Measurements from ENCODE around the gene DMBX1. TPM values are rescaled to one million over a fixed set of nuclear protein-coding genes. Genes with fewer than 3 reads are reported as not detected.

Gene DMBX1
- total and polyA plus RNA-seq, 9 of the 15 experiments (the other 6 are each of a cell fraction or from before 2014, with no cell fraction given), result 0.25 to 4.3 (median 1.0) TPM

DNA sequence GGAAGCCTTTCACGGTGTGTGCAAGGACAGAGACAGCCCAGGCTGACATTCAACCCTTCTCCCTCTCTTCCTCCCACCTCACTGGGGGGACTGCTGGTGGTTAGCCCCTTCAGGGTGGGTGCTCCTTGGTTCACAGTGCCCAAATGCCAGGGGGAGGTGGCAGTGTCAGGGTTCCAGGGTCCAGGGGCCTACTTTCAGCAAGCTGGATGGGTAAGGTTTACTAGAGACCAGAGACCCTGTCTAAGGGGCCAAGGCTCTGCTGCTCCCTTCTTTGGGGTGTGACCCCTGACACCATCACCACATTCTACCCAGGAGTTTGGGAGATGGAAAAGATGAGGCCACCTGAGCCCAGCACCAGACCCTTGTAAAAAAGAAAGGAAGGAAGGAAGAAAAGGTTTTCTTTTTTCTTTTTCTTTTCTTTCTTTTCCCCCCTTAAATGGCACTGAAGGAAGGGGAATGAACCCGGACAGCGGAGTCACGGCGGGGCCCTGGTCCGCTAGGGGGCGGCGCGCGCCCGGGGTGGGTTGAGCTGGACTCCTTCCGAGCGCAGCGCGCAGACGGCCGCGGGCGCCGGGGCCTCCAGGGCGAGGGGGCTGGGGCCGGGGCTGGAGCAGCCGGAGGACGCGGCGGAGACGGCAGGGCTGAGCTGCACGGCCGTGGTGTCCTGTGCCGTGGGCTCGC is 43.0 kb downstream of the DMBX1 start (continued):
- TF ChIP-seq, protein P1, sequence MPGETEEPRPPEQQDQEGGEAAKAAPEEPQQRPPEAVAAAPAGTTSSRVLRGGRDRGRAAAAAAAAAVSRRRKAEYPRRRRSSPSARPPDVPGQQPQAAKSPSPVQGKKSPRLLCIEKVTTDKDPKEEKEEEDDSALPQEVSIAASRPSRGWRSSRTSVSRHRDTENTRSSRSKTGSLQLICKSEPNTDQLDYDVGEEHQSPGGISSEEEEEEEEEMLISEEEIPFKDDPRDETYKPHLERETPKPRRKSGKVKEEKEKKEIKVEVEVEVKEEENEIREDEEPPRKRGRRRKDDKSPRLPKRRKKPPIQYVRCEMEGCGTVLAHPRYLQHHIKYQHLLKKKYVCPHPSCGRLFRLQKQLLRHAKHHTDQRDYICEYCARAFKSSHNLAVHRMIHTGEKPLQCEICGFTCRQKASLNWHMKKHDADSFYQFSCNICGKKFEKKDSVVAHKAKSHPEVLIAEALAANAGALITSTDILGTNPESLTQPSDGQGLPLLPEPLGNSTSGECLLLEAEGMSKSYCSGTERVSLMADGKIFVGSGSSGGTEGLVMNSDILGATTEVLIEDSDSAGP (CRISPR knock-in tag; IDR thresholded peaks at IDR 0.05), result no peak
- no peak for TF ChIP-seq U2AF1 (optimal IDR thresholded peaks at IDR 0.05; ENCODE audit: low read depth, low read length)
- no peak for TF ChIP-seq RFX1 (IDR thresholded peaks at IDR 0.05)
- TF ChIP-seq BRF1 (IDR thresholded peaks at IDR 0.05; ENCODE audit: borderline replicate concordance, extremely low read depth, insufficient read length), result no peak
- TF ChIP-seq, protein P2, sequence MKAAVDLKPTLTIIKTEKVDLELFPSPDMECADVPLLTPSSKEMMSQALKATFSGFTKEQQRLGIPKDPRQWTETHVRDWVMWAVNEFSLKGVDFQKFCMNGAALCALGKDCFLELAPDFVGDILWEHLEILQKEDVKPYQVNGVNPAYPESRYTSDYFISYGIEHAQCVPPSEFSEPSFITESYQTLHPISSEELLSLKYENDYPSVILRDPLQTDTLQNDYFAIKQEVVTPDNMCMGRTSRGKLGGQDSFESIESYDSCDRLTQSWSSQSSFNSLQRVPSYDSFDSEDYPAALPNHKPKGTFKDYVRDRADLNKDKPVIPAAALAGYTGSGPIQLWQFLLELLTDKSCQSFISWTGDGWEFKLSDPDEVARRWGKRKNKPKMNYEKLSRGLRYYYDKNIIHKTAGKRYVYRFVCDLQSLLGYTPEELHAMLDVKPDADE (conservative IDR thresholded peaks at IDR 0.05; ENCODE audit: control insufficient read depth, low read depth, low read length), result no peak
- TF ChIP-seq FUS (optimal IDR thresholded peaks at IDR 0.05; ENCODE audit: low read depth, low read length), result no peak
- TF ChIP-seq, protein P3, sequence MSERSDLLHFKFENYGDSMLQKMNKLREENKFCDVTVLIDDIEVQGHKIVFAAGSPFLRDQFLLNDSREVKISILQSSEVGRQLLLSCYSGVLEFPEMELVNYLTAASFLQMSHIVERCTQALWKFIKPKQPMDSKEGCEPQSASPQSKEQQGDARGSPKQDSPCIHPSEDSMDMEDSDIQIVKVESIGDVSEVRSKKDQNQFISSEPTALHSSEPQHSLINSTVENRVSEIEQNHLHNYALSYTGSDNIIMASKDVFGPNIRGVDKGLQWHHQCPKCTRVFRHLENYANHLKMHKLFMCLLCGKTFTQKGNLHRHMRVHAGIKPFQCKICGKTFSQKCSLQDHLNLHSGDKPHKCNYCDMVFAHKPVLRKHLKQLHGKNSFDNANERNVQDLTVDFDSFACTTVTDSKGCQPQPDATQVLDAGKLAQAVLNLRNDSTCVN (CRISPR knock-in tag; IDR thresholded peaks at IDR 0.05), result no peak
- no peak for TF ChIP-seq PTBP1 (IDR thresholded peaks at IDR 0.05; ENCODE audit: low read depth, low read length)
- TF ChIP-seq, protein P4, sequence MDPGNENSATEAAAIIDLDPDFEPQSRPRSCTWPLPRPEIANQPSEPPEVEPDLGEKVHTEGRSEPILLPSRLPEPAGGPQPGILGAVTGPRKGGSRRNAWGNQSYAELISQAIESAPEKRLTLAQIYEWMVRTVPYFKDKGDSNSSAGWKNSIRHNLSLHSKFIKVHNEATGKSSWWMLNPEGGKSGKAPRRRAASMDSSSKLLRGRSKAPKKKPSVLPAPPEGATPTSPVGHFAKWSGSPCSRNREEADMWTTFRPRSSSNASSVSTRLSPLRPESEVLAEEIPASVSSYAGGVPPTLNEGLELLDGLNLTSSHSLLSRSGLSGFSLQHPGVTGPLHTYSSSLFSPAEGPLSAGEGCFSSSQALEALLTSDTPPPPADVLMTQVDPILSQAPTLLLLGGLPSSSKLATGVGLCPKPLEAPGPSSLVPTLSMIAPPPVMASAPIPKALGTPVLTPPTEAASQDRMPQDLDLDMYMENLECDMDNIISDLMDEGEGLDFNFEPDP (CRISPR knock-in tag; IDR thresholded peaks at IDR 0.05), result no peak
- TF ChIP-seq SMAD1 (IDR thresholded peaks at IDR 0.05; ENCODE audit: low read depth, low read length, partially characterized antibody), result no peak
- TF ChIP-seq, protein P5, sequence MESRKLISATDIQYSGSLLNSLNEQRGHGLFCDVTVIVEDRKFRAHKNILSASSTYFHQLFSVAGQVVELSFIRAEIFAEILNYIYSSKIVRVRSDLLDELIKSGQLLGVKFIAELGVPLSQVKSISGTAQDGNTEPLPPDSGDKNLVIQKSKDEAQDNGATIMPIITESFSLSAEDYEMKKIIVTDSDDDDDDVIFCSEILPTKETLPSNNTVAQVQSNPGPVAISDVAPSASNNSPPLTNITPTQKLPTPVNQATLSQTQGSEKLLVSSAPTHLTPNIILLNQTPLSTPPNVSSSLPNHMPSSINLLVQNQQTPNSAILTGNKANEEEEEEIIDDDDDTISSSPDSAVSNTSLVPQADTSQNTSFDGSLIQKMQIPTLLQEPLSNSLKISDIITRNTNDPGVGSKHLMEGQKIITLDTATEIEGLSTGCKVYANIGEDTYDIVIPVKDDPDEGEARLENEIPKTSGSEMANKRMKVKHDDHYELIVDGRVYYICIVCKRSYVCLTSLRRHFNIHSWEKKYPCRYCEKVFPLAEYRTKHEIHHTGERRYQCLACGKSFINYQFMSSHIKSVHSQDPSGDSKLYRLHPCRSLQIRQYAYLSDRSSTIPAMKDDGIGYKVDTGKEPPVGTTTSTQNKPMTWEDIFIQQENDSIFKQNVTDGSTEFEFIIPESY (CRISPR knock-in tag; IDR thresholded peaks at IDR 0.05), result peak; percentile 63; the same call in 1 of the 2 replicates
- TF ChIP-seq ZNF780A (CRISPR knock-in tag; IDR thresholded peaks at IDR 0.05), result no peak
- no peak for TF ChIP-seq POLR2AphosphoS5 (IDR thresholded peaks at IDR 0.05; ENCODE audit: control insufficient read depth, insufficient read depth, low read depth, low read length)
- no peak for TF ChIP-seq MTF1 (CRISPR knock-in tag; IDR thresholded peaks at IDR 0.05; ENCODE audit: borderline replicate concordance)
- no peak for TF ChIP-seq EGR1 (conservative IDR thresholded peaks at IDR 0.05)
- TF ChIP-seq MCM2 (IDR thresholded peaks at IDR 0.05; ENCODE audit: low read depth), result no peak
